Activated T-cell treated with anti-CD3 and anti-CD28 coated beads for 1 hour (primary cell): Measurements from ENCODE around the gene ZNF565.
"Not testable (repeated sequence)": the region's sequence is repeated elsewhere in the genome, so short reads cannot be mapped to it uniquely, and the experiment has no call there.

Source experiments
- DNase-seq: peaks from one replicate; pipeline ENCODE4 v3.0.0-alpha.2; 2020; ENCODE audit warnings: low read depth

ZNF565 gene

GRCh38 chr19:36214386-36215275 lies at the start of gene ZNF565, which contains the start of gene ZNF146:
TSS of gene ZNF565 (minus strand) at chr19:36214665. CDS start at chr19:36201985, 12,680 bp downstream.
TSS of gene ZNF146 (plus strand) at chr19:36215106. CDS start at chr19:36236441, 21,335 bp downstream.
- peak; percentile 89 for DNase-seq

- DNase-seq = no peak
Measured at GRCh38 chr19:36259211-36259610, 44.7 kb upstream of the ZNF565 start.

- no peak for DNase-seq
Measured at GRCh38 chr19:36258028-36258875, 43.8 kb upstream of the ZNF565 start.

- no peak for DNase-seq
Measured at GRCh38 chr19:36257520-36257876, 43.0 kb upstream of the ZNF565 start.

- DNase-seq = no peak
Measured at GRCh38 chr19:36256853-36257519, 42.5 kb upstream of the ZNF565 start.

GRCh38 chr19:36256064-36256463 lies 41.6 kb upstream of the ZNF565 start:
- DNase-seq = no peak

- no peak for DNase-seq
Measured at GRCh38 chr19:36255316-36255715, 40.9 kb upstream of the ZNF565 start.

GRCh38 chr19:36254848-36255247 lies 40.4 kb upstream of the ZNF565 start:
- no peak for DNase-seq

GRCh38 chr19:36252047-36252446 lies 37.6 kb upstream of the ZNF565 start:
- no peak for DNase-seq

- DNase-seq = no peak
Measured at GRCh38 chr19:36246006-36246481, 31.6 kb upstream of the ZNF565 start.

- DNase-seq = no peak
Measured at GRCh38 chr19:36245210-36246005, 30.9 kb upstream of the ZNF565 start.

GRCh38 chr19:36244066-36244465 lies 29.6 kb upstream of the ZNF565 start:
- DNase-seq = no peak

- no peak for DNase-seq
Measured at GRCh38 chr19:36236946-36237310, 22.5 kb upstream of the ZNF565 start.

GRCh38 chr19:36236304-36236945 lies 22.0 kb upstream of the ZNF565 start:
- no peak for DNase-seq

- DNase-seq = not testable (repeated sequence)
Measured at GRCh38 chr19:36233626-36234025, 19.2 kb upstream of the ZNF565 start.

GRCh38 chr19:36225219-36225892 lies 10.9 kb upstream of the ZNF565 start:
- DNase-seq = no peak

GRCh38 chr19:36222503-36222902 lies 8.0 kb upstream of the ZNF565 start:
- DNase-seq = no peak

GRCh38 chr19:36221474-36221873 lies 7.0 kb upstream of the ZNF565 start:
- no peak for DNase-seq

GRCh38 chr19:36215276-36216123 lies 1.0 kb upstream of the ZNF565 start:
- no peak for DNase-seq
